PFSK-1 (cell line): Measurements from ENCODE around the gene BACE2.

Experiments used
- FOXP2 ChIP-seq: optimal IDR thresholded peaks from 2 replicates; pipeline ENCODE3; 2011; ENCODE audit warnings: borderline replicate concordance, control low read depth, inconsistent platforms; ENCODE audit not compliant: insufficient read depth; ENCODE audit errors: extremely low read length, extremely low read depth
- POLR2AphosphoS5 ChIP-seq: IDR thresholded peaks from 2 replicates; pipeline ENCODE4 v1.6.1; 2012; ENCODE audit warnings: low read depth, mild to moderate bottlenecking, control low read depth, low read length, moderate library complexity
- REST ChIP-seq, 2 experiments: IDR thresholded peaks; 2 replicates each; pipeline versions ENCODE4 v1.6.1 to v1.8.0; 2011 to 2012; ENCODE audit warnings: low read depth in 2 of 2, low read length in 2 of 2, control low read depth in 1 of 2, inconsistent platforms in 1 of 2, mild to moderate bottlenecking in 1 of 2, moderate library complexity in 1 of 2; ENCODE audit not compliant: insufficient read depth in 1 of 2
- SIN3A ChIP-seq: IDR thresholded peaks from 2 replicates; pipeline ENCODE4 v1.6.1; 2012; ENCODE audit warnings: mild to moderate bottlenecking, low read length, moderate library complexity, borderline replicate concordance; ENCODE audit not compliant: insufficient read depth
- TAF1 ChIP-seq: IDR thresholded peaks from 2 replicates; pipeline ENCODE4 v1.6.1; 2012; ENCODE audit warnings: low read length, control low read depth, borderline replicate concordance; ENCODE audit not compliant: insufficient read depth

BACE2 gene

GRCh38 chr21:41283211-41283818 is 115.4 kb downstream of the BACE2 start:
- TF ChIP-seq FOXP2 = no peak
- no peak for TF ChIP-seq SIN3A
- no peak for TF ChIP-seq REST (IDR thresholded peaks at IDR 0.05; ENCODE audit: insufficient read depth in 1 of 2, low read depth in 2 of 2, low read length in 2 of 2)
- TF ChIP-seq TAF1 = no peak
- TF ChIP-seq POLR2AphosphoS5 = no peak

DNA sequence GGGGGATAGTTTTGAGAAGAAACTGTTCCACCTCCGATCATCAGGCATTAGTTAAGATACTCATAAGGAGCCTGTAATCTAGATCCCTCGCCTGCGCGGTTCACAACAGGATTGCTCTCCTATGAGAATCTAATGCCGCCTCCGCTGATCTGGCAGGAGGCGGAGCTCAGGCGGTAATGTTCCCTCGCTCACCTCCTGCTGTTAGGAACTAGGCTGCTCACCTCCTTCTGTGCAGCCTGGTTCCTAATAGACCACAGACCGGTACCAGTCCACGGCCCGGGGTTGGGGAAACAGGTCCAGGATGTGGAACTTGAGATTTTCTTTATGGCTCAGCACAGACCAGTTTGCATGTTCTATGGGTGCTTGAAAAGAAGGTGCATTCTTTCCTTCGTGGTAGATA is 121.5 kb downstream of the BACE2 start:
- TF ChIP-seq TAF1 (no peak), FOXP2 (no peak), REST (IDR thresholded peaks at IDR 0.05; ENCODE audit: insufficient read depth in 1 of 2, low read depth in 2 of 2, low read length in 2 of 2) (no peak), SIN3A (no peak), POLR2AphosphoS5 (no peak)

- TF ChIP-seq SIN3A (no peak), FOXP2 (no peak), POLR2AphosphoS5 (no peak), REST (IDR thresholded peaks at IDR 0.05; ENCODE audit: insufficient read depth in 1 of 2, low read depth in 2 of 2, low read length in 2 of 2) (no peak), TAF1 (no peak)
Measured at GRCh38 chr21:41290106-41290799, 122.3 kb downstream of the BACE2 start.

- TF ChIP-seq FOXP2 (no peak), TAF1 (no peak), REST (IDR thresholded peaks at IDR 0.05; ENCODE audit: insufficient read depth in 1 of 2, low read depth in 2 of 2, low read length in 2 of 2) (no peak), SIN3A (no peak), POLR2AphosphoS5 (no peak)
Measured at GRCh38 chr21:41294548-41295231, 126.7 kb downstream of the BACE2 start.
